DMS53 treated with DMSO at 0.1 percent for 48 hours (cell line): Measurements from ENCODE around the gene F11.
"Not testable (repeated sequence)": the region's sequence is repeated elsewhere in the genome, so short reads cannot be mapped to it uniquely, and the experiment has no call there.

Experiments used
- DNase-seq: peaks from one replicate; lab custom pipeline; 2025; ENCODE audit not compliant: unreplicated experiment; lab: John Stamatoyannopoulos, UW

F11 gene

GRCh38 chr4:186298031-186298647 is 32.1 kb downstream of the F11 start:
- no peak for DNase-seq

- DNase-seq, result no peak
These were observed 33.3 kb downstream of the F11 start for GRCh38 chr4:186299291-186299690.

- no peak for DNase-seq
These were observed 34.8 kb downstream of the F11 start for GRCh38 chr4:186300659-186301390.

GRCh38 chr4:186304216-186304615 is 38.2 kb downstream of the F11 start:
- no peak for DNase-seq

- no peak for DNase-seq
These were observed 39.0 kb downstream of the F11 start for GRCh38 chr4:186304866-186305505.

- no peak for DNase-seq
These were observed 41.5 kb downstream of the F11 start for GRCh38 chr4:186307497-186307896.

GRCh38 chr4:186307916-186308315 is 41.9 kb downstream of the F11 start:
- no peak for DNase-seq

- no peak for DNase-seq
These were observed 52.5 kb downstream of the F11 start for GRCh38 chr4:186318481-186318880.

GRCh38 chr4:186324660-186325059 is 58.7 kb downstream of the F11 start:
- not testable (repeated sequence) for DNase-seq

GRCh38 chr4:186326391-186326790 is 60.4 kb downstream of the F11 start:
- DNase-seq, result no peak

GRCh38 chr4:186329372-186329771 is 63.4 kb downstream of the F11 start:
- no peak for DNase-seq

GRCh38 chr4:186330368-186330767 is 64.4 kb downstream of the F11 start:
- DNase-seq, result no peak

- DNase-seq, result no peak
These were observed 69.8 kb downstream of the F11 start for GRCh38 chr4:186335793-186336192.
